NAMALWA (cell line): ENCODE data around the gene ZDHHC4.
A peak's percentile ranks its signal among the peaks of the same experiment; 100 is the strongest.
"Not testable (repeated sequence)": the region's sequence is repeated elsewhere in the genome, so short reads cannot be mapped to it uniquely, and the experiment has no call there.

Source experiments
- DNase-seq: peaks from one replicate; pipeline ENCODE4 v3.0.0-alpha.2; 2015; ENCODE audit warnings: low spot score

Gene ZDHHC4

DNA sequence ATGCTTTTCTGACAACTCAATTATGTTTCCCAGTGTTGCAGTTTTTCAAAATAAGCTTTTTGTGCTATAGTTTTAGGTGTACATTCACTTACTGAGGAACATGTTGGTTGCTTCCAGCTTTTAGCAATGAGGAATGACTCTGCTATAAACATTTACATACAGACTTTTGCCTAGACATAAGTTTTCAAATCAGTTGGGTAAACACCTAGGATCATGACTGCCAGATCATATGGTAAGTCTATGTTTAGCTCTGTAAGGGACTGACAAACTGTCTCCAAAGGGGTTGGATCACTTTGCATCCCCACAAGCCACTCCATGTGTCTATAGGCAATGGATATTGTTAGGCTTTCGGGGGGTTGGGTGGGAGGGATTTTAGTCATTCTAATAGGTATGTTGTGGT lies 15.1 kb upstream of the ZDHHC4 start:
- no peak for DNase-seq

- no peak for DNase-seq
Observed at GRCh38 chr7:6563936-6564770, 13.1 kb upstream of the ZDHHC4 start.

GRCh38 chr7:6565655-6566054 lies 11.6 kb upstream of the ZDHHC4 start:
- DNase-seq, result no peak

- no peak for DNase-seq
Observed at GRCh38 chr7:6567886-6568285, 9.4 kb upstream of the ZDHHC4 start.

DNA sequence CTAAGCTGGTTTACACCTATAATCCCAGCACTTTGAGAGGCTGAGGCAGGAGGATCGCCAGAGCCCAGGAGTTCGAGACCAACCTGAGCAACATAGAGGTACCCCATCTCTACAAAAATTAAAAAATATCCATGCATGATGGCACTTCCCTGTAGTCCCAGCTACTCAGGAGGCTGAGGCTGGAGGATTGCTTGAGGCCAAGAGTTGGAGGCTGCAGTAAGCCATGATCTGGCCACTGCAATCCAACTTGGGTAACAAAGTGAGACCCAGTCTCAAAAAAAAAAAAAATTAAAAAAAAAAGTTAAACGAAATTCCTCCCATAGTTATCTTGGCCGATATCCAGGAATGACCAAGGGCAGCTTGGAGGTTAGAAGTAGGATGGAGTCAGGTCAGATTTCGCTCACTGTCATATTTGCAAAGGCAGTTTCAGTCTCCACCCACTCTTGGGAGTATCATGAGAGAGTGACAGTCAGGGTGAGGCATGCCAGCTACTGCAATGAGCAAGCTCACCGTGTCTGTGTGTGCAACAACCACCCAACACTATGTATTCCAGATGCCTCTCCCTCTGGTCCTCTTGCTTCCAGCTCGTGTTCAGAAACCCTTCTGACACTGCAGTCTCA lies 6.0 kb upstream of the ZDHHC4 start:
- no peak for DNase-seq

- DNase-seq, result no peak
Observed at GRCh38 chr7:6575281-6576023, 1.8 kb upstream of the ZDHHC4 start.

DNA sequence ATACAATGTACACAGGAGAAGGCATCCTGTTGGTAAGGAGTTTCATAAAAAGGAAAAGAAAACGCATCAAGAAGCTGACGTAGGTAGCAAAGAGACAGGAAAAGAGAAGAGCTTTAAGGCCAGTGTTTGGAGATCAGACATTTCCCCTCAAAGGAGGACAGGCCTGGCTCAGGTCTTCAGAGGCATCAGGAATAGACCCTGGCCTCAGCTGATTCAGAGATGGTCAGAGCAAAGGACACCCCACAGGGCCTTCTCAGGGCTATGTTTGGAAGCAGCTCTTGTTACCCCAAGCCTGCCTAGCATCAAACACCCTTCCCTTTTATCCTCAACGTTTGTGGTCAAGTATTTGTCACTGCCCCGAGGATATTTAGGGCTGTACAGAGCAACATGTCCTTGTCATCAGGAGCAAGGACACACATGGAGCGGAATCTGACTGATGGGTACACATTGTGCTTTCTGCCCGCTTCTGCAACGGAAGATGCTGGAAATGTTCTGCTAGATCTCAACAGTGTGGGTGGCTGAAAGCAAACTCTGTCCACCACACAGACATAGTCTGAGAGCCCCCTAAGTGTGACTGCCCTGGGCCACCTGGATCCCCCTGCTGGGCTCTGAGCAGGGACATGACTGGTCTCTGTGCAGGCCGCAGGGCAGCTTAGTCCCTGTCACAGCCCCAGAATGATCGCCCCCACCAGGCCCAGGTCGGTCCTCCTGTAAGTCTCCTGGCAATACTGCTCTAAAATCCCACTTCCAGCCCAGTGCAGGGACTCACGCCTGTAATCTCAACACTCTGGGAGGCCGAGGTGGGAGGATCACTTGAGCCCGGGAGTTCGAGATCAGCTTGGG lies 1.0 kb upstream of the ZDHHC4 start:
- peak; percentile 44 for DNase-seq

DNA sequence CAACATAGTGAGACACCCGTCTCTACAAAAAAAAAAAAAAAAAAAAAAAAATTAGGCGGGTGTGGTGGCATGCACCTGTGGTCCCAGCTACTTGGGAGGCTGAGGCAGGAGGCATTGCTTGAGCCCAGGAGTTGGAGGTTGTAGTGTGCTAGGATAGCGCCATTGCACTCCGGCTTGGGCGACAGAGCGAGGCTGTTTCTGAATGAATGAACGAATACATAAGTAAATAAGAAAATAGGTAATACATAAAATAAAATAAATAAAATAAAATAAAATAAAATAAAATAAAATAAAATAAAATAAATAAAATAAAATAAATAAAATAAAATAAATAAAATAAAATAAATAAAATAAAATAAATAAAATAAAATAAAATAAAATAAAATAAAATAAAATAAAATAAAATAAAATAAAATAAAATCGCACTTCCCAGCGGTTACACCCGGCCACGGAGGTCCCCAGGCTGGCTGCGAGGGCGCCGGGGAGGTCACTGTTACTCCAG lies 336 bp upstream of the ZDHHC4 start:
- not testable (repeated sequence) for DNase-seq

- DNase-seq, result no peak
Observed at GRCh38 chr7:6578114-6579084, 1.1 kb downstream of the ZDHHC4 start.

DNA sequence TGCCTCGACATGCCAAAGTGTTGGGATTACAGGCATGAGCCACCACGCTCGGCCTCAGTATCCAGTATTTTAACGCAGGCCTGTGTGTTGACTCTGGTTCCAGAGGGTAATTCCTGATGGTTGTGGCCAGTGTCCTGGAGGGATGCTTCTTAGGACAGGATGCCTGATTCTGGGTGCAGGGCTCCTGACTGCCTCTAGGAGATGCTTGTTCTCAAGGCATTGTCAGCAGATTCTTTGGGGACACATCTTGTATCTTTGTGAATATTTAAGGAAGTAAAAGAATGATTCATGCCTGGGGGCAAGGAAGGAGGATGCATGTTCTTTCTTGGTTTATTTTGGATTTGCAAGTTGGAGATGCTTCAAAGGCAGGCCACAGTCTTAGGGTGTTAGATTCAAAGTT lies 2.2 kb downstream of the ZDHHC4 start:
- DNase-seq, result no peak

- DNase-seq, result not testable (repeated sequence)
Observed at GRCh38 chr7:6585746-6586432, 8.6 kb downstream of the ZDHHC4 start.

- no peak for DNase-seq
Observed at GRCh38 chr7:6588566-6588965, 11.3 kb downstream of the ZDHHC4 start.

- no peak for DNase-seq
Observed at GRCh38 chr7:6589151-6589828, 12.0 kb downstream of the ZDHHC4 start.

- peak; percentile 89 for DNase-seq
Observed at GRCh38 chr7:6589829-6590644, 12.8 kb downstream of the ZDHHC4 start, which contains the start of gene INTS15. Gene INTS15, plus strand, starts transcription at chr7:6590021. Its CDS starts 263 bp downstream, at chr7:6590284.

- peak; percentile 62 for DNase-seq
Observed at GRCh38 chr7:6590645-6591110, 13.4 kb downstream of the ZDHHC4 start.

DNA sequence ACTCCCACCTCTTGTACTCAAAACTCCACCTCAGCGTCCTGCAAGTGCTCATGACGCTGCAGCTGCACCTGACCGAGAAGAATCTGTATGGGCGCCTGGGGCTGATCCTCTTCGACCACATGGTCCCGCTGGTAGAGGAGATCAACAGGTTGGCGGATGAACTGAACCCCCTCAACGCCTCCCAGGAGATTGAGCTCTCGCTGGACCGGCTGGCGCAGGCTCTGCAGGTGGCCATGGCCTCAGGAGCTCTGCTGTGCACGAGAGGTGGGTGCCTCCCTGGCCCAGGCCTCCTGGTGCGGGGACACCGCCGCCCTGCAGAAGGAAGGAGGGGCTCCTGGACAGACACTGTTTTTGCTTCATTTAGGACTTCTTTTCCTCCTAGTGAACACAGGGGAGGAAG lies 22.8 kb downstream of the ZDHHC4 start:
- no peak for DNase-seq

GRCh38 chr7:6604458-6604857 lies 27.2 kb downstream of the ZDHHC4 start:
- no peak for DNase-seq

DNA sequence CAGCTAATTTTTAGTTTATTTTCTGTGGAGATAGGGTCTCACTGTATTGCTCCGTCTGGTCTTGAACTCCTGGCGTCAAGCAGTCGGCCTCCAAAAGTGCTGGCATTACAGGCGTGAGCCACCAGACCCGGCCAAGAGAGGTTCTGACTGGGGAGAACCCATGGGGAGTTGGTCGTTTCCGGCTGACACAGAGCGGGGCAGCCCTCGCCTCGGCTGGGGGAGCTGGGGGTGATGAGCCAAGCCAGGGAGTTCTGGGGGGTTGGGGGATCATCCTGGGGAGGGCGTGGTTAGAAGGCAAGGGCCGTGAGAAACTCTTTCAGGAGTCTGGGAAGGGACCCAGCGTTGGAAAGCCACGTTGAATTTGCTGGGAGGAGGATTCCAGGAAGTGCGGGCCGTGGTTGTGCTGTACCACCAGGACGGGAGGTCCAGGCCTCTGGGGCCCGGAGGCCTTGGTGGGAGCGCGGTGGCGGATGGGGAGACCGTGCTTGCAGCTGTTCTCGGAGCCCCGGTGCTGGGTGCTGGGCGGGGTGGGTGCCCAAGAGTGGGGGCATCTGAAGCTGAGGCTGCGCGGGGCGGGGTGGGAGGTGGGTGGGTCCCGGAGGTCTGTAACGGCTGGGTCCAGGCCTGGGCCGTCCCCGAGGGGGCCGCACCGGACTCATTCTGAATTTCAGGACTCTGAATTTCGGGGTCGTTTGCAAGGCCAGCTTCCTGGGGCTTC lies 29.8 kb downstream of the ZDHHC4 start:
- no peak for DNase-seq
